ENCODE results near the gene FNTB. TPM values are rescaled to one million over a fixed set of nuclear protein-coding genes. Genes with fewer than 3 reads are reported as not detected.

Gene FNTB
- total RNA-seq, 2 experiments from 2014 or later = 15.0 to 15.6 TPM

GRCh38 chr14:65062096-65063075, 75.7 kb downstream of the FNTB start:
- no peak overlapping the region for H3K27ac Mint-ChIP-seq
- CTCF ChIA-PET = interaction anchor here (0.8 kb wide), 1 partner anchor 239 kb away, joined by 3 read pairs; no protein-coding TSS in a partner anchor
- no peak overlapping the region for H3K4me3 Mint-ChIP-seq
- H3K4me1 Mint-ChIP-seq = no peaks in the 10 kb centered on the region
- no peaks in the 10 kb centered on the region for H3K9me3 Mint-ChIP-seq (ENCODE audit: low read depth)
- no peak for ATAC-seq
- H3K27me3 Mint-ChIP-seq = no peaks in the 10 kb centered on the region
- peaks cover 61% of the 10 kb centered on the region for H3K36me3 Mint-ChIP-seq
- no peak for DNase-seq

DNA sequence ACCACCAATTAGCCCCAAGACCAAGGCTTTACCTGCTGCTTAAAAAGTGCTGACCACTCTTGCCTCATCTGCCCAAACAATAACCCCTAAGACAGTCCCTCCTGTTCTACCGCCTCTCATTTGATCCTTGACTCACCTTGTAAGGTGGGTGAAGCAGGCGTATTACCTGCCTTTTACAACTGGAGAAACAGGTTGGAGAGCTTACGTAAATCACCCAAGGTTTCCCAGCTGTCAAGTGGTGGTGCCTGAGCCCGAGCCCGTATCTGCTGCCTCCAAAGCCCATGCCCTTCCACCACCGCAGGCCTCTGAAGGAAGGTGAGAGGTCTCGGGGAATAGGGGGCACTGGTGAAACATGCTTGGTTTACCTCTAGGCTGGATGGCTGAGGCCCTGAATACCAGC, 79.0 kb downstream of the FNTB start:
- H3K27me3 Mint-ChIP-seq = no peaks in the 10 kb centered on the region
- H3K9me3 Mint-ChIP-seq (ENCODE audit: low read depth) = no peaks in the 10 kb centered on the region
- CTCF ChIA-PET = no interaction called here
- no peak overlapping the region for H3K4me3 Mint-ChIP-seq
- H3K4me1 Mint-ChIP-seq = no peaks in the 10 kb centered on the region
- ATAC-seq = no peak
- DNase-seq = no peak
- H3K36me3 Mint-ChIP-seq = peaks cover 54% of the 10 kb centered on the region
- no peak overlapping the region for H3K27ac Mint-ChIP-seq

- Mint-ChIP-seq H3K36me3 (peaks cover 20% of the 10 kb centered on the region), H3K4me1 (peaks cover 6% of the 10 kb centered on the region), H3K27ac (no peak overlapping the region), H3K27me3 (no peaks in the 10 kb centered on the region), H3K9me3 (ENCODE audit: low read depth) (no peaks in the 10 kb centered on the region), H3K4me3 (no peak overlapping the region)
- CTCF ChIA-PET = no interaction called here
- DNase-seq (no peak), ATAC-seq (no peak)
These were observed 83.2 kb downstream of the FNTB start for GRCh38 chr14:65069874-65070413.

DNA sequence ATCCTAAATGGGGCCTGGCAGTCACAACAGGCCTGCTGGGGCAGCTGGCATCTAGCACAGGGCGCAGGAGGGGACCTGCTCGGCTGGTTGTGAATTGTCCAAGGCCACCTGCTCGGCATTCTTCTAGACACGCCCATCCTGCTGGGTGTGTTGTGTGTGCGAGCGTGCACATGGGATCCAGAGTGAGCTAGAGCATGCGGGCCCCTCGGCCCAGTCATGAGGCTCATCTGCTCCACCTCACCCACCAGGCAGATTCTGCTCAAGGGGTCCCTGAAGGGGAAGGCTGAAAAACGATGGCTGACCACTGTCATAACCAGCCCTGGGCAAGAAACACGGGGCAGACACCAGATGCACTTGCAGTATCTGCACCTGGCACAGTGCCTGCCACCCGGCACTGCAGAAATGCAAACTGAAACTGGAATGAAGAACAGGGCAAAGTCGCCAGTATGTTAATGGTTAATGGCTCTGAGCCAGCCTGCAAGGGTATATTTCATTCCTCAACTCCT, 83.8 kb downstream of the FNTB start:
- no peak overlapping the region for H3K4me3 Mint-ChIP-seq
- DNase-seq (no peak), ATAC-seq (no peak)
- peaks cover 12% of the 10 kb centered on the region for H3K4me1 Mint-ChIP-seq
- CTCF ChIA-PET = no interaction called here
- no peaks in the 10 kb centered on the region for H3K27me3 Mint-ChIP-seq
- H3K27ac Mint-ChIP-seq = no peak overlapping the region
- H3K36me3 Mint-ChIP-seq = peaks cover 20% of the 10 kb centered on the region
- H3K9me3 Mint-ChIP-seq (ENCODE audit: low read depth) = no peaks in the 10 kb centered on the region

DNA sequence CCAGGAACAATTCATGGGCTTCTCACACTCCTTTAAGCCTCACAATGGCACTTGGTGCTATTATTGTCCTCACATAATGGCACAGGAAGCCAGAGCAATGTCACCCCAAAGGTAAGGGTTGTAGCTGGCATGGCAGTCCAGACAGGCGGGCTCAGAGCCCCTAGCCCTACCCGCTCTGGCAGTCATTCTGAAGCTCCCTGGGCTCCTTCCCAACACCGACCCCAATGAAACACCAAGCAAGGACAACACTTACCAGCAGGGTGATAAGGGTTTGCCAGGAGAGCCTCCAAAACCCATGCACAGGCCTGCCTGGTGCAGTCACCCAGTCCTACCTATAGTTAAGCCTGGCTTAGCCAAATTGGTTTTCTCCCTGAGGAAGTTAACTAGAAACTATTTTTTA, 84.8 kb downstream of the FNTB start:
- DNase-seq (no peak), ATAC-seq (no peak)
- Mint-ChIP-seq H3K27ac (no peak overlapping the region), H3K27me3 (no peaks in the 10 kb centered on the region), H3K4me1 (peaks cover 16% of the 10 kb centered on the region), H3K9me3 (ENCODE audit: low read depth) (no peaks in the 10 kb centered on the region), H3K36me3 (peaks cover 18% of the 10 kb centered on the region), H3K4me3 (no peak overlapping the region)
- CTCF ChIA-PET = no interaction called here

GRCh38 chr14:65072256-65072655, 85.6 kb downstream of the FNTB start:
- CTCF ChIA-PET = no interaction called here
- ATAC-seq (no peak), DNase-seq (no peak)
- no peak overlapping the region for H3K27ac Mint-ChIP-seq
- H3K36me3 Mint-ChIP-seq = peaks cover 21% of the 10 kb centered on the region
- peaks cover 16% of the 10 kb centered on the region for H3K4me1 Mint-ChIP-seq
- H3K4me3 Mint-ChIP-seq = no peak overlapping the region
- H3K9me3 Mint-ChIP-seq (ENCODE audit: low read depth) = no peaks in the 10 kb centered on the region
- H3K27me3 Mint-ChIP-seq = no peaks in the 10 kb centered on the region

- CTCF ChIA-PET = no interaction called here
- no peaks in the 10 kb centered on the region for H3K9me3 Mint-ChIP-seq (ENCODE audit: low read depth)
- H3K27me3 Mint-ChIP-seq = no peaks in the 10 kb centered on the region
- DNase-seq (no peak), ATAC-seq (no peak)
- peaks cover 23% of the 10 kb centered on the region for H3K36me3 Mint-ChIP-seq
- H3K4me3 Mint-ChIP-seq = no peak overlapping the region
- H3K4me1 Mint-ChIP-seq = peaks cover 16% of the 10 kb centered on the region
- no peak overlapping the region for H3K27ac Mint-ChIP-seq
These were observed 86.2 kb downstream of the FNTB start for GRCh38 chr14:65072937-65073336.

DNA sequence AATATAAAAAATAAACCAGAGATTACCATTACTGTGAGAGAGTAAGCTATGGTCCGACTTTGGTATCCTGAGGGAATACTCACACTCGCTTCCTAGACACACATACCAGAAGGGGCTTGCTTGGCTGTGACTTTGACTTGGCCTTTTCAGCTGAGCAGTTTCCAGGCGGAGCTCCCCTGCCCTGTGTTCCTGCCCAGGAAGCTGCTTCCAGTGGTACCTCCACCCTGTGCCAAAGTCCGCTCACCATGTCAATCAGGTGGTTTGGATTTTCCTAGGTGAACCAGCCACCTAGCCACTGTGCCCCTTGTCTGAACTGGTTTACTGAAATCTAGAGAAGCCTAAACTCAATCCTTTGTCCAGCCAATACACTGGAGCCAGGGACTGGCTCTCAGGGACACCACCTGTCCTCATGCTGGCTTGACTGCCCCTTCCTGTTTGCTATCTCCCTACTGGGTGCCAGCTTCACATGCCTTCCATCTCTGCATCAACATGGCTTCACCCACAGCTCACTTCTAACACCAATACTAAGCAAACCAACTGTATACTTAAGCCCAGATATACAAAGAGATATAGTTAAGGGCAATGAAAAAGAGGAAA, 87.0 kb downstream of the FNTB start:
- Mint-ChIP-seq H3K27ac (peak overlapping the region; percentile 27), H3K4me1 (peaks cover 16% of the 10 kb centered on the region), H3K4me3 (no peak overlapping the region), H3K36me3 (peaks cover 24% of the 10 kb centered on the region), H3K27me3 (no peaks in the 10 kb centered on the region), H3K9me3 (ENCODE audit: low read depth) (no peaks in the 10 kb centered on the region)
- DNase-seq (no peak), ATAC-seq (no peak)
- CTCF ChIA-PET = interaction anchor here (1.1 to 1.4 kb wide), 3 partner anchors 11 to 86 kb away, joined by 3 read pairs; no protein-coding TSS in a partner anchor

DNA sequence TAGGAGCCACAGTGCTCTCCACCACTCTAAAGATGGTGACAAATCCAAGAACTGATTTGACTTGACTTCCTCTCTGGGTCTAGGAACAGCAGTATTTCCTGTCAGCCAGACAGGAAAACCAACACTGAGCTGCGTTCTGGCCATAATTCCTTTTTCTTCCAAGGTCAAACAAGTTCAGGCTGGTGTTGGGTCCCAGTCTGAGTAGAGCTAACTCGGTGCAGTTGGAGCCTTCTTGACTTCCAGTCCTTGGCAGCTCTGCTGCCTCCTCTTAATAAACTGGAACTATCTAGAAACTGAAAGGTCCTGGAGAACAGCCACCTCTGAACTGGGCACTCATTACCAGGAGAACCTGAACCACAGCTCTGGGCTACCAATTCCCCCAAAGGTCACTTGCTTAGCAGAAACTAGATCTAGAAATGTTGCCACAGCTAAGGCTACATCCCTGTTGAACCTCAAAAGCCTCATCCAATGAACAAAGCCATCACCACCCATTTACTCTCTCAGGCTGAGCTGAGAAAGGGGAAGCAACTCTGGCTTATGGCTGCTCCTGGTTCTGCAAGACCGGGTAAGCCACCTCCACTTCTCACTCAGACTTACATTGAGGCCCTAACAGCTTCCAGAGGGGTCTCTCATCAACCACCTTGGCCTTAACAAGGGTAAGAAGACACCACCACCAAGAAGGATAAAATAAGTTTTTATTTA, 87.9 kb downstream of the FNTB start:
- peaks cover 32% of the 10 kb centered on the region for H3K36me3 Mint-ChIP-seq
- no peaks in the 10 kb centered on the region for H3K27me3 Mint-ChIP-seq
- no peak for DNase-seq

DNA sequence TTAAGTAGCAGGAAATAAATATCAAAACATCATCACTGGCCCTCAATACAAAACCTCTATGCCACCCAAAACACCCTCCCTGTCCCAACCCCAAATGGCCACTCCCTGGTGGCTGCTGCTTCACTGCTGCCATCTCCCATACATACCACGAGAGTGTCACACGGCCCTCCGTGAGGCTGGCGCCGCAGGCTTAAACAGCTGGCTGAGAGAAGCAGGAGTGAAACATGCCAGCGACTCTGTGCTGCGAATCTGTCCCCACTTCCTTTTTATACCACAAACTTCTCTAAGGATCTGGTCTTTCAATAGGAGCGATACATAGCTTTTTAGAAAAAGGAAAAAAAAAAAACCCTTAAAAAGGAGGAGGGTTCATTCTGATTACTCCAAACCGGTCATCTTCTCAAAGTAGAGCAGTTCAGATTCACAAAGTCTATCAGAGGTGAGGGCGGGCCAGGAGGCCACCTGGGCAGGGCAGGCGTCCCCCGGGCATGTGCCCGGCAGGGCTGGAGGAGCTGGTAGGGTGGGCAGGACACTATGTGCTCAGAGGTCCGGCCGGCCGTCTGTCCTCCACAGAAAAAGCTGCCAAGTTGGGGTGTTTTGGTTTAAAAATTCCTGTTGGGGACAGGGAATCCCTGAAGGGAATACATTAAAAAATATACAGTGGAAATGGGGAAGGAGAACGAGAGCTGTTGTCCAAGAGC, 89.1 kb downstream of the FNTB start:
- H3K4me1 Mint-ChIP-seq = peaks cover 31% of the 10 kb centered on the region
- CTCF ChIA-PET = interaction anchor here (1.1 kb wide), 1 partner anchor 17 kb away, joined by 3 read pairs; no protein-coding TSS in a partner anchor

More for the DNA sequence above, 87.9 kb downstream of the FNTB start:
- Mint-ChIP-seq H3K4me3 (no peak overlapping the region), H3K9me3 (ENCODE audit: low read depth) (no peaks in the 10 kb centered on the region), H3K4me1 (peaks cover 22% of the 10 kb centered on the region), H3K27ac (peak overlapping the region; percentile 27)
- CTCF ChIA-PET = interaction anchor here (1.1 to 1.4 kb wide), 4 partner anchors 11 to 87 kb away, joined by 3 read pairs; partner anchors contain the start of gene MAX
- ATAC-seq = no peak

DNA sequence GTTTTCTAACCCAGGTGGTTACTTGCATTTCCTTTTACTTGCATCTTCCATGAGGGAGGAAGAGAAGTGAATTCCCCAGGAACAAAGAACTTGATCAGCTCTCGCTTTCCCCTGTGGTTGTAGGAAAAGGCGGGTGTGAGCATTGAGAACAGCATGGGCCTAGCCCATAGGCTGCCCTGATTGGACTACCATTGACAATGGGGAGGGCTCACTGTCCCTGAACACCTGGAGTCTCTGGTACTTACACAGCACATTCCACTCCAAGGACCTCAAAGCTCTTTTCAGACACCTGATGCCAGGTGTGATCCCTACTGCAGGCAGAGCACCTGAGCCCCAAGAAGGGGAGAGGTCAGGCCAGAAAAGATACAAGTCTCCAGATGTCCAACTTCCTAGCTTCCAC, 90.6 kb downstream of the FNTB start:
- H3K36me3 Mint-ChIP-seq = peaks cover 58% of the 10 kb centered on the region

More for the DNA sequence above, 89.1 kb downstream of the FNTB start:
- H3K36me3 Mint-ChIP-seq = peaks cover 44% of the 10 kb centered on the region
- no peak for ATAC-seq
- DNase-seq = no peak
- H3K9me3 Mint-ChIP-seq (ENCODE audit: low read depth) = no peaks in the 10 kb centered on the region
- no peaks in the 10 kb centered on the region for H3K27me3 Mint-ChIP-seq
- no peak overlapping the region for H3K4me3 Mint-ChIP-seq
- no peak overlapping the region for H3K27ac Mint-ChIP-seq

GRCh38 chr14:65079201-65079600, 92.5 kb downstream of the FNTB start:
- Mint-ChIP-seq H3K27me3 (no peaks in the 10 kb centered on the region), H3K36me3 (peaks cover 73% of the 10 kb centered on the region), H3K4me3 (no peak overlapping the region), H3K27ac (peak overlapping the region; percentile 27), H3K9me3 (ENCODE audit: low read depth) (no peaks in the 10 kb centered on the region), H3K4me1 (peaks cover 50% of the 10 kb centered on the region)
- ATAC-seq = no peak
- DNase-seq = no peak
- CTCF ChIA-PET = interaction anchor here (0.6 kb wide), 1 partner anchor 236 kb away, joined by 3 read pairs; no protein-coding TSS in a partner anchor

More for the DNA sequence above, 90.6 kb downstream of the FNTB start:
- ATAC-seq (no peak), DNase-seq (no peak)
- CTCF ChIA-PET = interaction anchor here (1.0 to 1.4 kb wide), 3 partner anchors 16 to 29 kb away, joined by 3 to 4 read pairs (median 3); partner anchors contain the start of gene MAX
- no peaks in the 10 kb centered on the region for H3K9me3 Mint-ChIP-seq (ENCODE audit: low read depth)
- no peak overlapping the region for H3K27ac Mint-ChIP-seq
- no peak overlapping the region for H3K4me3 Mint-ChIP-seq
- H3K27me3 Mint-ChIP-seq = no peaks in the 10 kb centered on the region
- peaks cover 45% of the 10 kb centered on the region for H3K4me1 Mint-ChIP-seq
